Stimulated activated CD4-positive, alpha-beta T cell treated with anti-CD3 and anti-CD28 coated beads, Interleukin-2, amount 100 ng/mL, for 24 hours (primary cell): ENCODE data around the gene CENPM.

Experiments used
- DNase-seq, 2 donors: peaks; one replicate each; pipeline ENCODE4 v3.0.0-alpha.2; 2020

Gene CENPM

DNA sequence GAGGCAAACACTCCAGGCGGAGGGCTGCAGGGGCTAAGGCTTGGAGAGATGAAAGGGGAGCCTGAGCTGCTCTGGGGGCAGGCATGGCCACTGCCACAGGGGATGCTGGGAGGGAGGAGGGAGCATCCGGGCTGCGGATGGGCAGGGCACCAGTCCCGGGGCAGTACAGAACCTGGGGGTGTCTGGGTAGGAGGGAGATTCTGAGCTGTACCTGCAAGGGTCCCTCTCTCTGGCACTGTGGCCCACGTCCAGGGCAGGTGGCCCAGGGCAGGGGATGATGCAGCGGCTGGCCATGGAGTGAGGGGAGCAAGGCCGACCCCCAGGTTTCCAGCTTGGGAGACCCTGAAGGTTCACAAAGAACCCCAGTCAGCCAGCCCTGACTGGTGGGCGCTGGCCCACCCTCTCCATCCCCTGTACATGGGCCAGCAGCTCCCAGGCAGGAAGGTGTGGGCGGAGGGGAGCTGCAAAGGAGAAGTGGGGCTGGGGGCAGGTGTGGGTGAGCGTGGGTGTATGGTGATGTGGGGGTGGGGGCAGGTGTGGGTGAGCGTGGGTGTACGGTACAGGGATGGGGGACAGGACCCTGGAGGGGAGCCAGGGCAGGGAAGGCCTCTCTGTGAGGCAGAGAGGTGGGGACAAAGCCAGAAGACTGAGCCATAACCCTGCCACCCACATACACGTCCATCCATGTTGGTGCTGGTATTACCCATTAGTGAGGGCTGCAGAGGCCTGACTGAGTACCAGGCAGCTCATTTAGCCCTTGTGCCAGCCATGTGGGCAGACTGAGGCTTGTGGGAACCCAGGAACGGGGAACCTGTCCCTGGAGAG is 18.1 kb downstream of the CENPM start:
- DNase-seq, result no peak

DNA sequence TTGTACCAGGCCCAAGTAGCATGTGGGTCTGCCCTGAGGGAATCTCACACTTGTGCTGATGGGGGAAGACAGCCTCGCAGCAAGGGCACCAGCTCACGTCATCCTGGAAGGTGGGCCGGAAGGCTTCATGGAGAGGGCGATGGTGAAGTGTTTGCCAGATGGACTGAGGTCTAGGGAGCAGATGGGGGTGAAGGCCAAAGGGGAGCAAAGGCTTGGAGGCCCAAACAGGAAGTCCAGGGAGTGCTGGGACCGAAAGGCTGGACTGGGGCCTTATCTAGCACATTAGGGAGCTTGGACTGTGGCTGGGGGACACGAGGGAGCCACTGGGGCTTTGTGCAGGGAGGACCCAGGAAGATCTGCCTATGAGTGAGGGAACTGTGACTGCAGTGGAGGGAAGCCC is 19.1 kb downstream of the CENPM start:
- DNase-seq, result no peak

DNA sequence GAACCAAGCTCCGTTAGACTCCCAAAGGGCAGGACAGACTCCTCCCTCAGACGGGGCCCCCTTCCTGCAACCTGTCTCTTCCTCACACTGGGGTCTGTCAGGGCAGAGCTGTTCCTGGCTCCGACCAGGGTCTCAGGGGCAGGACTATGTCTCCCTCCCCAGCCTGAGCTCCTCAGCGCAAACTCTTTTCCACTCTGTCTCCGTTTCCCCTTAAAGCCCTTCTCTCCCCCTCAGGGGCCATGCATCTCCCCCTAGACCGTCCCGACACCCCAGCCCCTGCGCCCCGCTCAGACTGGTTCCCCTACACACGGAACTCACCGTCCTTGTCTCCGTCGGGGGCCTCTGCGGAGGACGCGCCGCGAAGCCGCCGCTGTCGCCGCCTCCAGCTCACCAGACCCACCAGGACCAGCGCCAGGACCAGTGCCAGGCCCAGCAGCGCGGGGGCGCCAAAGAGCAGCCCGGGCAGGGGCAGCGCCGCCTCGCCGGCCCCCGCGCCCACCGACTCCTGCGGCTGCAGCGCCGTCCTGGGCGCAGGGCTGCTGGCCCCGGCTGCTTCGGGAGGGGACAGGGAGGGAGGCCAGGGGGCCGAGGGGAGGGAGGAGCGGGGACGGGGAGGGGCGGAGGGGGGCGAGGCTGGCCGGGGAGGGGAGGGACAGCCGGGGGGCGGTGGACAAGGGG is 21.0 kb downstream of the CENPM start:
- DNase-seq, result peak; percentile 82 to 83

DNA sequence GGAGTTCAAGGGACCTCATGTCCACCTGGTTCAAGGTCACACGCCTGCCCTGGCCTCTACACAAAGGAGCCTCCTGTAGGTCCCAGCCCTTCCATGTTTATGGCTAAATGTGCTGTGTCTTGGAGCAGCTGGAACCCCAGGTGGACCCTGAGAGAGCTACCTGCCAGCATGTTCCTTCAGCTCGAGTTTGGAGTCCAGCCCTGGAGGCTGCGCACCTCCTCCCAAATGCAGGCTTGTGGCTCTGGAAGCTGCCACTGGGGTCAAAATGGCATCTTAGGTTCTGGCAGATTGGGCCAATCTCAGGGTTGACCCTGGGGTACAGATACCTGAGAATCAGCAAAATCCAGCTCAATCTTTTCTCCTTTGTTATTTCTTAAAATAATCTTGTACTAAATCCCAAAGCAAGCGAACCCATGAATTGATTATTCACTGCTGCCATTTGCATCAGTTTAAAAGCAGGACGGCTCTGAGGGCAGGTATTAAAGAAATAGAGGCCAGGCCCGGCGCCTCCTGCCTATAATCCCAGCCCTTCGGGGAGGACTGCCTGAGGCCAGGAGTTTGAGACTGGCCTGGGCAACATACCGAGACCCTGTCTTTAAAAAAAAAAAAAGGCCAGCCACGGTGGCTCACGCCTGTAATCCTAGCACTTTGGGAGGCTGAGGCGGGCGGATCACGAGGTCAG is 23.2 kb downstream of the CENPM start:
- no peak for DNase-seq

DNA sequence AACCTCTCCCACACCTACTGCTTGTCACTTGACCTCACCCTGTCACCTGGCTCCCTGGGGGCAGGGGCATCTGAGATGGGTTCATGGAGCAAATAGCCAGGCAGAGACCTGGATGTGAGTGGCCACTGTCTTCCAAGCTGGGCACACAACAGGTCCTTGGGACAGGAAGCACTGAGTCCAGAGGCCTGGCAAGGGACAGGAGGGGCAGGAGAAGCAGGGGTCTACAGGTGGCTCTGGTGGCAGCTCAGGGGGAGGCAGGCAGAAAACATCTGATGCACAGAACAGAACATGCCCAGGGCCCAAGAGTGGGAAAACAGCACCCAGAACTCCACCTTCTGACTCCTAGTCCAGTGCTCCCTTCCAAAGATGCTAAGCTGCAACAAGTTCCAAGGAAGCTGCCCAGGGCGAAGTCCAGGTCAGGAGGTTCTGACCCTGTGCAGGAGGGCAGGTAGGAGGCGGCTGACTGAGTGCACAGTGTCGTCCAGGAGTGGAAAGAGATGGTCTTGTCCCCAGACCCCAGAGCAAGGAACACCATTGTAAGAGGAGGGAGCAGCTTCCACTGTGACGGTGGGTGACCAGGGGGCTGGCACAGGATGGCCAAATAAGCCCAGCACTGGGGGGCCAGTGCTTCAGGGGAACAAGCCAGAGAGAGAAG is 23.9 kb downstream of the CENPM start:
- no peak for DNase-seq

DNA sequence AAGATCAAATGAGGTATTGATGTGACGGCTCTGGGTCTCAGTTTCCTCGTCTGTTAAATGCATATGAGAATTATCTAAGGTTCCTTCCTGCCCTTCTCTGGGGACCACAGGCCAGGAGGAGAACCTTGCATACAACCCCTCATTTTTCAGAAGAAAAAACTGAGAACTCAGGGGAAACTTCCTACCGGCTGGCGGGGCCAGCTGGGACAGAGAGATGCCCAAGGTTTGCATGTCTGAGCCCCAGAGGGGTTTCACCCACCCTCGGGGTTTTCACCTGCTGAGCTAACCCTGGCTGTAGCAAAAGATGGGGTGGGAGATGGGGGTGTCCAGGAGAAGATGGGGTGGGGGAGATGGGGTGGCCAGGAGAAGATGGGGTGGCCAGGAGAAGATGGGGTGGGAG is 24.6 kb downstream of the CENPM start:
- DNase-seq, result no peak

DNA sequence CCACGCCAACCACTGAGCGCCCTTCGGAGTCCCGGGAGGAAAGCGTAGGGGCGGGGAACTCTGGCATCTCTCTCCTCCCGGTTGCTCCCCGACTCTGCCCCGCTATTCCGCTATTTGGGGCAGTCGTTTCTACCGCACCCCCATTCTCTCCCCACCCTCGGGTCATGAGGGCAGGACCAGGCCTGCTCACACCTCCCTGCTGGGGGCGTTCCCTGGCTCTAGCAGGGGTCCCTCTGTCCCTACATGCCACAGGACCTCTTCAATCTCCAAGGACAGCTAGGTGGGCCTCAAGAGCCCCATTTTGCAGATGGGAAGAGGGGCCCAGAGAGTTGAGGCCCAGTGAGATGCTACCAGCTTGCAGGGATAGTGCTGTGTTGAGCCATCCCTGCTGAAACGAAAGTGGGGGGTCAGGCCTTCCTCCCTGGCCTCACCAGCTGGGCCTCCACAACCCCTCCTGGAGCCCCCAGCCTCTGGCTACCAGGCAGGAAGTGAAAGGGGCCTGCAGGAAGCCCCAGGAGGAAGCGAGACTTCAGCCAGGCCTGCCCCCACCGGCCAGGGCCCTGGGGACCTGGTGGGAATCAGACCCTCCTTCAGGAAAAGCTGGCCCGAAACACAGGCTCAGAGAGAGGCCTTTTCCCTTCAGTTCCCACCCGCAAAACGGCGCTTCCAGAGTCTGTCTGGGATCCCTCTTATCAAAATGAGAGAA is 26.5 kb downstream of the CENPM start:
- DNase-seq, result no peak

DNA sequence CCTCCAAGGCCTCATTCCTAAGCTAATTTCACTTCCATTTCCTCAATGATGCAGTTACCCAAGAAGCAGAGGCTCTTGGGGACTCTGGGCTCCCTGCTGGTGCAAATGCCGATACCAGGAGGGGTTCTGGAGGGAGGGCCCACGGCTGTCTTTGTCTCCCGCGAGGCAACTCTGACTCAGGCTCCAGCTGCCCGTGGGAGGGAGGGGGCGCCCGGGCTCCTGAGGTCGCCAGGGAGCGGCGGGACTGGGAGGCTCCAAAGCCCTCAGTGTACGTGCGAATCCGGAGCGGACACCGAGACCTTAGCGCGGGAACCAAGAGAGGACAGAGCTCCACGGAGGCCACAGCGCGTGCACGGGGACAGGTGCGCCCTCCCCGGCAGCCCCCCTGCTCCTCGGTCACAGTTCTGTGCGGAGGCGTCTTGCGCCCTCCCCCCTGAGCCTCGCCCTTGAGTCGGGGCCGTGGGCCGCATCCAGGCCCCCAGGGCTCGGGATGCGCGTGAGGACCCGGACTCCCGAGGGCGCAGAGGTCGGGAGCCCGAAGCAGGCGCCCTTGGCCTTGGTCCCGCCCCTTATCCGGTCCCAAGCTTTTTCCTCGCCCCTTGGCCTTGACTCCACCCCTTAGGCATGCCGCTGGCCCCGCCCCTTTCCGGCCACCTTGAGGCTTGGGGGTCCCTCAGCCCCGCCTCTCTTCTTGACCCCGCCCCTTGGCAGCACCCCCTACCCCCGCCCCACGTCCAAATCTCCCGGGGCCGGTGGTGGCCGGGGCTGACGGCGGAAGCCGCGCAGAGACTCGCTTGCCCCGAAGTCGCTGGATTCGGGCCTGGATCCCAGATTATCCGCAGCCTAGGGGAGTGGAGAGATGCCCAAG is 27.4 kb downstream of the CENPM start:
- DNase-seq, result peak; percentile 49 to 54

DNA sequence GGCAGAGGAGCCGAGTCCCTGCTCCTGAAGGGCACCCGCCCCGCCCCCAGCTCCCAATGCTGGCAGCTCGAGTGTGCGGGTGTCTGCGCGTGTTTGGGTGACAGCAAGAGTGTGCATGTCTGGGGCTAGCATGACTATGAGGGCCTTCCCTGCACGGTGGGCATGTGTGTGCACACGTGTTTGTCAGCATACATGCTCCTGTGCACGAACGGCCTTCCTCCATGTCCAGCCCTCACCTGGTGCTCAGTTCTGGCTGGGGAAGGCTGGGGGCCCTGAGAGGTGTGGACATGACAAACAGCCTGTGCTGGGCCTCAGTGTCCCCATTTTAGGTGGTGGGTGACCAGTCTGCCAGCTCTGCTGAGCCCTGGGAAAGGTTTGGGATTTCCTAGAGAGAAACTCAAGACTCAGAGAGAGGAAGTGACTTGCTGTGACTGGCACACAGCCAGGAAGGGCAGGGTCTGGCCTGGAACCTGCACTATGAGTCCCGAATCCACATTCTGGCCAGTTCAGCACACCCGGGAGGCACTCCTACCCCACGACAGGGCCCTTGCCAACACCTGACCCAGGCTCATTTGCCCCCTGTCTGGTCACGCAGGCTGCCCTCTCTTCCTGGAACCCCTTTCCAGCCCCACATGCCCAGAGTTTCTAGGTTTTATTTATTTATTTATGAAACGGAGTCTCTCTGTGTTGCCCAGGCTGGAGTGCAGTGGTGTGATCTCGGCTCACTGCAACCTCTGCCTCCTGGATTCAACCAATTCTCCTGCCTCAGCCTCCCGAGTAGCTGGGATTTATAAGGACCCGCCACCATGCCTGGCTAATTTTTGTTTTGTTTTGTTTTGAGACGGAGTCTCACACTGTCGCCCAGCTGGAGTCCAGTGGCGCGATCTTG is 28.8 kb downstream of the CENPM start:
- DNase-seq, result no peak

DNA sequence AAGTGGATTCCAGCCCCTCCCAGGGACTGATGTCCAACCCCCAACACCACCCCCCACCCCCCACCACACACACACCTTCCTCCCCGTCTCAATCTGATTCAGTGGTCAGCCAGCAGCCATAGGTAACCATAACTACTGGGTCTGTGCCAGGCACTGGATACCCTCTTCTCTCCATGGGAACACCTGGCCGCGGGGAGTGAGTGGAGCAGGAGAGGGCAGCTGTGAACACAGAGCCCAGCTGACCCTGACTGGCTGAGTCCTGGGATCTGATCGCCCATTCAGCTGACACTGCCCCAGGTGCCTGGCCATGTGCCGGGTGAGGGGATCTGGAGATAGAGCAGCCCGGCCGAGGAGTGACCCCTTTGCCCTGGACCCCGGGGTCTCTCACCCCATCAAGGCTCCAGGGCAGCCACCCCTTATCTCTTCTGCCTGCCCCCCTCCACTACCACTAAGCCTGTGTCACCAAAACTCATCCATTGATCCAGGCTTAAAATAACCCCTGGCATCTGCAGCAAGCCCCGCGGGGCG is 29.5 kb downstream of the CENPM start:
- DNase-seq, result no peak

DNA sequence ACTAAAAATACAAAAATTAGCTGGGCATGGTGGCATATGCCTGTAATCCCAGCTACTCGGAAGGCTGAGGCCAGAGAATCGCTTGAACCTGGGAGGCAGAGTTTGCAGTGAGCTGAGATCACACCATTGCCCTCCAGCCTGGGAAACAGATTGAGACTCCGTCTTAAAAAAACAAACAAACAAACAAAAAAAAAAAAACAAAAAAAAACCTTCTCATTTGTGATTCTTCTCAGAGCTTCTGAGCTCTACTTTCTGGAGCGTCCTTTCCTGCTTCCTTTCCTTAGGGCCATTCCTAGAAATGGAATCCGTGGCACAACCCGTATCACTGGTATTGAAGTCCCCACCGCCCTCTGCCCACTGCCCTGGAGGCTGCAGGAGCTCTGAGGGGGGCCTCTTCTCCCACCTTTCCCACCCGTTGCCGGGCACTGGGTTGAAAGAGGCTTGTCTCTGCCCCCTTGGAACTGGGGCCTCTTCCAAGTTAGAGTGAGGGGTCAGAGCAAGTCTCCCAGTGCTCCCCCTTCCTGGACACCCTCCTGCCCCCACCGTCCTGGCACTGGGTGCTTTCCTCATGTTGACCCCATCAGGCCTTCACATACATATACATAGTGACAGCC is 30.1 kb downstream of the CENPM start:
- no peak for DNase-seq

DNA sequence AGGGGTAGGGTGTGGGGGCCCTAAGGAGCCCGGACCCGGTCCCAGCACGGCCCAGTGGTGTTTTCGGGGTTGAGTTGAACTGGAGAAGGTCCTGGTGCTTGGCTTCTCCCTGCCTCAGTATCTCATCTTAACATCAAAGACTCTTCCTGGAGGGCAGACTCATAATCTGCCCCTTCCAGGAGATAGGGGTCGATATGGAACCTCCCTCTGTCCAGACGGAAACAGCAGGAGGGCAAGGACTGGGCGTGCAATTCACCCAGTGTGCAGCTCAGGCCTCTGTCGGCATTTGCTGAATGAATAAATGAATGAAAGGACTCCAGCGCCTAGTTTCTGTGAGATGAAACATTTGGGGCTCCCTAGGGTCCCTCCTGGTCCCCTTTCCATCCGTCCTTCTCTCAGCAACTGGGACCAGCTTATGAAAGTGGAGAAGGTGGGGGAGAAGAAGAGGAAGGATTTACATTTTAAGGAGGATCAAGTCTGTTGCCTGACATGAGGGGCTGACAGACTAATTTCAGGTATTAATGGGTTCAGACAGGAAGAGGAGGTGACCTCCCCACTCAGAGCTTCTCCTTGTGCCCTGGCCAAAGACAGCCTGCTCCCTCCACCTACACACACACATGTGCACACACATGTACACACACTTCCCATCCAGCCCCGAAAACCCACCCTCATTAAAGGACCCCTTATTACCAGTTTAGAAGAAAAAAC is 31.0 kb downstream of the CENPM start:
- no peak for DNase-seq

DNA sequence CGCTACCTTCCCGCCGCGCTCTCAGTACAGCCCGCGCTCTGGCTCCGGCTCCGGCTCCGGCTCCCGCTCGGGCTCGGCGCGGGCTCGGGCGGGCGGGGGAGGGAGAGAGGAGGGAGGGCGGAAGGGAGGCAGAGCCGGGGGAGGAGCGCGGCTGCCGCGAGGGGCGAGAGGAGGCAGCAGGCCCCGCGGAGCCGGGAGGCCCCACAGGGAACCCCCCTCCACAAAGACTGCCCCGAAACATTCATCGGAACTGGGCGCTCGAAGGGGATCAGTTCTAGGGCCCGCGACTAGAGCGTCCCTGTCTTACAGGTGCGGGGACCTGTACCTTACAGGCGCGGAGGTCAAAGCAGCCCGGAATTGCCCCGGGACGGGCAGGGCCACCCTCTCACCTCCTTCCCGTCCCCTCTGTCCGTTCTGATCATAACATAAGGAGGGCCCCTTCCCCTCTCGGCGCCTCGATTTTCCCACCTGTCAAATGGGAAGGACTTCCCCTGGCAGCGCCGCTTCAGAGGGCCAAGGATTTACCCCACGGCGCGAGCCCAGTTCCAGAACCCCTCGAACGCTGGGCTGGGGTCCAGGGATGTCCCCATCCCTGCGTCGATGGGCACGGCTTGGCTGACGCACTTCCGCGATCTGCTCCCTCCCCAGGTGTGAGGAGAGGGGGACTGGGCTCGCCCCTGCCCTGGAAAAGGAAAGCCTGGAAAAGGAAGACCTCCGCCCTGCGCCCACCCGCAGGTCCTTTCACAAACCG is 31.7 kb downstream of the CENPM start, which contains the start of gene SHISA8:
Gene SHISA8, minus strand, starts transcription at position 40 of the 751 bp plus-strand sequence. CDS start 407 bp downstream, outside the sequence.
- DNase-seq, result peak; percentile 59 to 67

DNA sequence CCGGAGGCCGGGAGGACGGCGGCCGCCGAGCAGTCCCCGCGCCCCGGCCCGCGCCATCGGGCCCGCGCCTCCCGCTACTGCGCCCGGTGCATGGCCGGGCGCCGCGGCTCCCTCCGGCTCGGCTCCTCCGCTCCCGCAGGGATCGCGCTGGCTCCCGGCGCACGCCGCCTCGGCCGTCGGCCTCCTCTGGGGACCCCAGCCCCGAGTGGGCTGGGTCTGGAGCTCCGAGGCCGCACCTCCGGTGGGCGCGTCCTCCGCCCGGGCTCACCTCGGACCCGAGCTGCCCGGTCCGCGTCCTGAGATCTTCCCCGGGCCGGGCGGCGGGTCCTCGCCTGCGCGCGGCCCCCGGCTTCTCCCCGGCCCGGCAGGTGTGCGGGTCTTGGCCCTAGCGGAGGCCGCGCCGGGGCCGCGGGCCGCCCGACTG is 32.3 kb downstream of the CENPM start:
- DNase-seq, result no peak

DNA sequence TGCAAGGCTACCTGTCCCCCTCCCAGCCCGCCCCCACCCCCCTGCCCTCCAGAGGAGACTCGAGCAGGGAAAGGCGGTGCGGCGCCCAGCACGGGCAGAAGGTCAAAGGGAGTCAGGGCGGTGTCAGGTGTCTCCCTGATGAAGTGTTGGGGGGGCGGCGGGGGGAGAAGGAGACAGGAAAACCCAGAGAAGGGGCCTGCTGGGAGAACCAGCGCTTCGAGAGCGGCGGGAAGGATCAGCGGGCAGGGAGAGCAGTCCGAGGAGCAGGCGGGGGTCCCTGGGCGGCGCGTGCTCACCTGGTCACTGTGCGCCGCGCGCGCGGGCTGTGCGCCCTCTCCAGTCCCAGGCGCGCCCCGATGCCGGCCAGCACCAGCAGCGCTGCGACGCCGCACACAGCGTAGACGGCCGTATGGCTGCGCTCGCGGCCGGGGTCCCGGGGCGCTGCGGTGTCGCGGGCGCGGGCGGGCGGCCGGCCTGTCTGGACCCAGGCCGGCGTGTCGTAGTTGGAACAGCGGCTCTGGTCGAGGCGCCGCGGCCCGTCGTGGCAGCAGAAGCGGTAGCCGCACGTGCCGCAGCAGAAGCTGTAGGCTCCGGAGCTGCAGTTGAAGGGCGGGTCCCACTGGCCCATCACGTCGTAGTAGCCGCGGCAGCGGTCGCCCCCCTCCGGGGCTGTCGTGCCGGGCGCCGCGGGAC is 33.0 kb downstream of the CENPM start:
- no peak for DNase-seq

DNA sequence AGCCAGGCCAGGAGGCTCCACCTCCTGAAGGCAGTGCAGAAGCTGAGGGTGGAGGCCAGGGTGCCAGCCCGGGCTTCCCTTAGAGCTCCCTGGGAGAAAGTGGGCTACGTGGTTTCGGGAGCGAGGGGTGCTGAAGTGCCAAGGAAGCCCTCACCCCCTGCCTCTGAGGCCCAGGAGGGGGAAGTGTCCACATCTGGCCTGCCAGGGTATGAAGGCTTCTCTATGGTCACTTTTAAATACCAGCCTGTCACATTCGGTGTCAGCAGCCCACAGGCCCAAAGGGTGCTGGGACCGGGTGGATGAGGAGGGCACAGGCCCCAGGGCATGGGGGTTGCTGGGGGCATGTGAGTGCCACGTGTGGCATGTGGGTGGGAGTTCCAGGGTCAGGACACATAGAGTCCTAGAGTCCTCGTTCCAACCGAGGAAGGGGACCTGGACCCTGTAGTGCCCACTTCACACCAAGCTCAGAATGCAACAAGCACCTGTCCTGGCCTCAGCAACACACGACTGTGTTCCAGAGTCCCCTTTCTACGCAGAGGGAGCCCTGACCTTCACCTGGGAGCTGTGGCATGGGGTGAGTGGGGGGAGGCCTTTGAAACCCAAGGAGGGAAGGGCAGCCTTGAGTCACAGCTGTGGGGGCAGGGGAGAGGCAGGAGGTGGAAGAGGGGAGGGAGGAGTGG is 33.8 kb downstream of the CENPM start:
- no peak for DNase-seq
